SU-DHL-6 (cell line): ENCODE data around the gene TTC22.

Experiments
- H2AFZ ChIP-seq: fragments of 200-600 bp; sonication (generic); 2 replicates; pipeline ENCODE4 v1.6.1; 2014; ENCODE audit warnings: low read depth, mild to moderate bottlenecking, moderate library complexity, mixed read lengths, antibody characterized with exemption, low read length; ENCODE audit not compliant: severe bottlenecking
- H3F3A ChIP-seq: fragments of 200-600 bp; shearing (Covaris generic); 2 replicates; pipeline ENCODE4 v1.6.0; 2016; ENCODE audit warnings: antibody characterized with exemption, mild to moderate bottlenecking; ENCODE audit not compliant: insufficient read depth
- H3K27ac ChIP-seq: fragments of 200-600 bp; sonication (generic); 2 replicates; pipeline ENCODE4 v1.5.1; 2016; ENCODE audit warnings: low read depth, mild to moderate bottlenecking, low read length, moderate library complexity, mixed read lengths
- H3K27me3 ChIP-seq: fragments of 200-600 bp; sonication (generic), shearing (Covaris generic); 2 replicates; pipeline ENCODE4 v1.6.0; 2014; ENCODE audit warnings: mild to moderate bottlenecking, low read length
- H3K36me3 ChIP-seq: fragments of 200-600 bp; sonication (generic); 2 replicates; pipeline ENCODE4 v1.6.1; 2014; ENCODE audit warnings: mild to moderate bottlenecking, low read length, mixed read lengths
- H3K4me2 ChIP-seq: fragments of 300-600, 200-600 bp; shearing (Covaris generic), sonication (generic); 2 replicates; pipeline ENCODE4 v1.6.0; 2014; ENCODE audit warnings: low read length, low read depth, mild to moderate bottlenecking; ENCODE audit not compliant: poor library complexity, severe bottlenecking
- H3K4me3 ChIP-seq: fragments of 200-600 bp; sonication (generic); 2 replicates; pipeline ENCODE4 v1.5.1; 2014; ENCODE audit warnings: antibody characterized with exemption, low read length, mild to moderate bottlenecking, mixed read lengths; ENCODE audit not compliant: insufficient read depth, poor library complexity, severe bottlenecking
- H3K79me2 ChIP-seq: fragments of 200-600 bp; sonication (generic); 2 replicates; pipeline ENCODE4 v1.6.1; 2014; ENCODE audit warnings: mild to moderate bottlenecking, low read length, moderate library complexity; ENCODE audit not compliant: insufficient read depth
- H3K9ac ChIP-seq: fragments of 200-600 bp; sonication (generic); 2 replicates; pipeline ENCODE4 v1.7.0; 2014; ENCODE audit warnings: mild to moderate bottlenecking, low read length
- H3K9me2 ChIP-seq: fragments of 200-600 bp; sonication (generic); replicated peaks from 2 replicates; pipeline ENCODE4 v1.6.1; 2014; ENCODE audit warnings: low read length; ENCODE audit not compliant: insufficient read depth
- H3K9me3 ChIP-seq: fragments of 200-600 bp; sonication (generic); 2 replicates; pipeline ENCODE4 v1.6.1; 2014; ENCODE audit warnings: low read length, mixed read lengths; ENCODE audit not compliant: insufficient read depth
- H4K20me1 ChIP-seq: fragments of 200-600 bp; sonication (generic); 2 replicates; pipeline ENCODE4 v1.6.1; 2014; ENCODE audit warnings: low read depth, mild to moderate bottlenecking, antibody characterized with exemption, low read length, moderate library complexity, mixed read lengths
- EZH2phosphoT487 ChIP-seq: fragments of 200-600 bp; sonication (generic), shearing (Covaris generic); conservative IDR thresholded peaks from 2 replicates; pipeline ENCODE4 v1.6.1; 2018; ENCODE audit warnings: mild to moderate bottlenecking, antibody characterized with exemption, low read length, moderate library complexity, mixed read lengths
- TF ChIP-seq, protein P1 (sequence below): fragments of 200-600 bp; sonication (generic); IDR thresholded peaks from one replicate; pipeline ENCODE4 v1.5.1; 2017; ENCODE audit warnings: antibody characterized with exemption, mild to moderate bottlenecking, low read length, moderate library complexity; ENCODE audit not compliant: insufficient read depth, poor library complexity, severe bottlenecking

Gene TTC22

DNA sequence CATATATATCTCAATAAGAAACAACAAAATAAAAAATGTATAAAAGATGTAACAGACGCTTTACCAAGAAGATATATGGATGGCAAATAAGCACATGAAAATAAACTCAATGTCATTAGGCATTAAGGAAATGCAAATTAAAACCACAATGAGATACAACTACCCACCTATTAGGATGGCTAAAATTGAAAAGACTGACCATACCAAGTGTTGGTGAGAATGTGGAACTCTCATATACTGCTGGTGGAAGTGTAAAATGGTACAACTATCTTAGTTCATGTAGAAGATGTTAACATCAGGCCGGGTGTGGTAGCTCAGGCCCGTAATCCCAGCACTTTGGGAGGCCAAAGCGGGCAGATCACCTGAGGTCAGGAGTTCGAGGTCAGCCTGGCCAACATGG is 42.3 kb upstream of the TTC22 start:
- Histone ChIP-seq H3K27me3 (no peaks in the 10 kb centered on the region), H3K79me2 (no peaks in the 10 kb centered on the region), H4K20me1 (no peaks in the 10 kb centered on the region), H2AFZ (no peak overlapping the region), H3F3A (no peaks in the 10 kb centered on the region), H3K4me3 (no peak overlapping the region), H3K36me3 (no peaks in the 10 kb centered on the region), H3K9me2 (no peaks in the 10 kb centered on the region), H3K9me3 (no peaks in the 10 kb centered on the region), H3K9ac (no peak overlapping the region), H3K27ac (no peak overlapping the region), H3K4me2 (no peak overlapping the region)
- no peak for TF ChIP-seq EZH2phosphoT487
- TF ChIP-seq, protein P1, sequence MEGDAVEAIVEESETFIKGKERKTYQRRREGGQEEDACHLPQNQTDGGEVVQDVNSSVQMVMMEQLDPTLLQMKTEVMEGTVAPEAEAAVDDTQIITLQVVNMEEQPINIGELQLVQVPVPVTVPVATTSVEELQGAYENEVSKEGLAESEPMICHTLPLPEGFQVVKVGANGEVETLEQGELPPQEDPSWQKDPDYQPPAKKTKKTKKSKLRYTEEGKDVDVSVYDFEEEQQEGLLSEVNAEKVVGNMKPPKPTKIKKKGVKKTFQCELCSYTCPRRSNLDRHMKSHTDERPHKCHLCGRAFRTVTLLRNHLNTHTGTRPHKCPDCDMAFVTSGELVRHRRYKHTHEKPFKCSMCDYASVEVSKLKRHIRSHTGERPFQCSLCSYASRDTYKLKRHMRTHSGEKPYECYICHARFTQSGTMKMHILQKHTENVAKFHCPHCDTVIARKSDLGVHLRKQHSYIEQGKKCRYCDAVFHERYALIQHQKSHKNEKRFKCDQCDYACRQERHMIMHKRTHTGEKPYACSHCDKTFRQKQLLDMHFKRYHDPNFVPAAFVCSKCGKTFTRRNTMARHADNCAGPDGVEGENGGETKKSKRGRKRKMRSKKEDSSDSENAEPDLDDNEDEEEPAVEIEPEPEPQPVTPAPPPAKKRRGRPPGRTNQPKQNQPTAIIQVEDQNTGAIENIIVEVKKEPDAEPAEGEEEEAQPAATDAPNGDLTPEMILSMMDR, result no peak

- no peaks in the 10 kb centered on the region for H3K79me2 ChIP-seq
- no peak overlapping the region for H3K9ac ChIP-seq
- H3K36me3 ChIP-seq, result no peaks in the 10 kb centered on the region
- no peak overlapping the region for H3K27ac ChIP-seq
- no peaks in the 10 kb centered on the region for H3K9me2 ChIP-seq
- no peaks in the 10 kb centered on the region for H4K20me1 ChIP-seq
- H3F3A ChIP-seq, result no peaks in the 10 kb centered on the region
- no peak overlapping the region for H3K4me2 ChIP-seq
- no peaks in the 10 kb centered on the region for H3K27me3 ChIP-seq
- no peaks in the 10 kb centered on the region for H3K9me3 ChIP-seq
- no peak for TF ChIP-seq EZH2phosphoT487
- no peak overlapping the region for H3K4me3 ChIP-seq
- H2AFZ ChIP-seq, result no peak overlapping the region
Observed at GRCh38 chr1:54842963-54843362, 41.8 kb upstream of the TTC22 start.

DNA sequence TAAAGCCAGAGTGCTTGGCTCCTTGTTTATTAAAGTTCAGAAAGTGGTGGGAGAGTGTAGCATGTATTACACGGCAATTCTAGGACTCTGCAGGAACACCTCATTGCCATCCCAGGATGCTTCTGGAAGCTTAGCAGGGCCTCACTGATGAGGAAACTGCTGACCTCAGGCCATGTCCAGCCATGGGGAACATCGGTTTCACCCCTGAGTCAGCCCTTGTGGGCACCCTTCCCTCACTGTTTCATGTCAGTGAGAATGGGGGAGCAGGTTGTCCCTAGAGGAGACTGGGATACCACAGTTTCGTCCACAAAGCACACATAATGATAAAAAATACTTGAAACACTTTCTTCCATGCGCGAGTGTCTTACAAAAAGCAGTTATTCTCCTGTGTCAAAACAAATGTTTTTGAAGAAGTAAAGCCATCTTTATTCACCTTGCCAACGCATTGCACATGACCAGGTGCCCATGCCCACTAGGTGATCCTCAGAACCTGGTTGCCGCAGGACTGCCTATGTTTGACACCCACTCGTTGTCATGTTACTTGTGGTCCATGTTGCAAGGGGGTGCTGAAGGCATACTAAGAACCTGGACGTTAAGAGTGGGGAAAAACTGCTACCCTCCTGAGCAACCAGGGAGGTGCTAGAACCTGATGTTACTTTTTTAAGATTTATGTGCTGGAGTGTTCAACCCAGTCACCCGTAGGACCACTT is 41.2 kb upstream of the TTC22 start:
- H3K36me3 ChIP-seq, result no peaks in the 10 kb centered on the region
- H3K9me3 ChIP-seq, result no peaks in the 10 kb centered on the region
- H3K4me2 ChIP-seq, result no peak overlapping the region
- no peaks in the 10 kb centered on the region for H3F3A ChIP-seq
- H3K27me3 ChIP-seq, result no peaks in the 10 kb centered on the region
- no peak overlapping the region for H2AFZ ChIP-seq
- H3K4me3 ChIP-seq, result no peak overlapping the region
- no peak for TF ChIP-seq EZH2phosphoT487
- TF ChIP-seq, protein P1, result no peak
- no peaks in the 10 kb centered on the region for H4K20me1 ChIP-seq
- H3K9me2 ChIP-seq, result no peaks in the 10 kb centered on the region
- H3K79me2 ChIP-seq, result no peaks in the 10 kb centered on the region
- H3K9ac ChIP-seq, result no peak overlapping the region
- no peak overlapping the region for H3K27ac ChIP-seq

DNA sequence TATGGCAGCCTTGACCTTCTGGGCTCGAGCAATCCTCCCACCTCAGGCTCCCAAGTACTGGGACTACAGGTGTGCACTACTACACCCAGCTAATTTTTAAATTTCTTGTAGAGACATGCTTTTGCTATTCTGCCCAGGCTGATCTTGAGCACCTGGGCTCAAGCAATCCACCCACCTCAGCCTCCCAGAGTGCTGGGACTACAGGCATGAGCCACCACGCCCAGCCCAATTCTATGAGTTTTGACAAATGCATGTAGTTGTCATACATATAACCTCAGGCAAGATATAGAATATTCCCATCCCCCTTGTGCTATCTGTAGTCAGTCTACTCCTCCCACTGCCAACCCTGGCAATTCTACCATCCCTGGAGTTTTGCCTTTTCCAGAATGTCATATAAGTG is 38.7 kb upstream of the TTC22 start:
- Histone ChIP-seq H3F3A (no peaks in the 10 kb centered on the region), H3K9me2 (no peaks in the 10 kb centered on the region), H3K36me3 (no peaks in the 10 kb centered on the region), H3K4me3 (no peak overlapping the region), H2AFZ (no peak overlapping the region), H3K9ac (no peak overlapping the region), H4K20me1 (no peaks in the 10 kb centered on the region), H3K9me3 (no peaks in the 10 kb centered on the region), H3K79me2 (no peaks in the 10 kb centered on the region), H3K27me3 (no peaks in the 10 kb centered on the region), H3K4me2 (no peak overlapping the region), H3K27ac (no peak overlapping the region)
- TF ChIP-seq, protein P1, result no peak
- no peak for TF ChIP-seq EZH2phosphoT487
